ENCODE data around the gene PACSIN2. TPM values are rescaled to one million over a fixed set of nuclear protein-coding genes. Genes with fewer than 3 reads are reported as not detected.

PACSIN2 gene
- total RNA-seq, 1 experiment from 2014 or later: 60.2 TPM

- no peaks in the 10 kb centered on the region for H3K9me3 ChIP-seq (ENCODE audit: control insufficient read depth, insufficient read depth, low read depth, low read length)
- in situ Hi-C loops (cut with HindIII; ENCODE audit: low pct_unique_long_range_greater_than_20kb, low sequenced_read_pairs) (no loop called here), intact Hi-C loops (cut with micrococcal nuclease; ENCODE audit: unreplicated experiment) (no loop called here)
- CTCF ChIA-PET: no interaction called here
- no peak overlapping the region for H3K4me3 ChIP-seq (ENCODE audit: low read depth in 2 of 2, low read length in 2 of 2)
- no peak for DNase-seq (ENCODE audit: low read depth, low spot score)
- H3K4me1 ChIP-seq (ENCODE audit: control insufficient read depth, insufficient read depth, low read length): no peaks in the 10 kb centered on the region
- no peak for ATAC-seq
- TF ChIP-seq, protein P1, sequence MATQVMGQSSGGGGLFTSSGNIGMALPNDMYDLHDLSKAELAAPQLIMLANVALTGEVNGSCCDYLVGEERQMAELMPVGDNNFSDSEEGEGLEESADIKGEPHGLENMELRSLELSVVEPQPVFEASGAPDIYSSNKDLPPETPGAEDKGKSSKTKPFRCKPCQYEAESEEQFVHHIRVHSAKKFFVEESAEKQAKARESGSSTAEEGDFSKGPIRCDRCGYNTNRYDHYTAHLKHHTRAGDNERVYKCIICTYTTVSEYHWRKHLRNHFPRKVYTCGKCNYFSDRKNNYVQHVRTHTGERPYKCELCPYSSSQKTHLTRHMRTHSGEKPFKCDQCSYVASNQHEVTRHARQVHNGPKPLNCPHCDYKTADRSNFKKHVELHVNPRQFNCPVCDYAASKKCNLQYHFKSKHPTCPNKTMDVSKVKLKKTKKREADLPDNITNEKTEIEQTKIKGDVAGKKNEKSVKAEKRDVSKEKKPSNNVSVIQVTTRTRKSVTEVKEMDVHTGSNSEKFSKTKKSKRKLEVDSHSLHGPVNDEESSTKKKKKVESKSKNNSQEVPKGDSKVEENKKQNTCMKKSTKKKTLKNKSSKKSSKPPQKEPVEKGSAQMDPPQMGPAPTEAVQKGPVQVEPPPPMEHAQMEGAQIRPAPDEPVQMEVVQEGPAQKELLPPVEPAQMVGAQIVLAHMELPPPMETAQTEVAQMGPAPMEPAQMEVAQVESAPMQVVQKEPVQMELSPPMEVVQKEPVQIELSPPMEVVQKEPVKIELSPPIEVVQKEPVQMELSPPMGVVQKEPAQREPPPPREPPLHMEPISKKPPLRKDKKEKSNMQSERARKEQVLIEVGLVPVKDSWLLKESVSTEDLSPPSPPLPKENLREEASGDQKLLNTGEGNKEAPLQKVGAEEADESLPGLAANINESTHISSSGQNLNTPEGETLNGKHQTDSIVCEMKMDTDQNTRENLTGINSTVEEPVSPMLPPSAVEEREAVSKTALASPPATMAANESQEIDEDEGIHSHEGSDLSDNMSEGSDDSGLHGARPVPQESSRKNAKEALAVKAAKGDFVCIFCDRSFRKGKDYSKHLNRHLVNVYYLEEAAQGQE (IDR thresholded peaks at IDR 0.05; ENCODE audit: insufficient read depth in 1 of 2, low read depth in 2 of 2, low read length in 1 of 2): no peak
- TF ChIP-seq POLR2AphosphoS5 (IDR thresholded peaks at IDR 0.05; ENCODE audit: low read depth, low read length): no peak
- TF ChIP-seq, protein P2, sequence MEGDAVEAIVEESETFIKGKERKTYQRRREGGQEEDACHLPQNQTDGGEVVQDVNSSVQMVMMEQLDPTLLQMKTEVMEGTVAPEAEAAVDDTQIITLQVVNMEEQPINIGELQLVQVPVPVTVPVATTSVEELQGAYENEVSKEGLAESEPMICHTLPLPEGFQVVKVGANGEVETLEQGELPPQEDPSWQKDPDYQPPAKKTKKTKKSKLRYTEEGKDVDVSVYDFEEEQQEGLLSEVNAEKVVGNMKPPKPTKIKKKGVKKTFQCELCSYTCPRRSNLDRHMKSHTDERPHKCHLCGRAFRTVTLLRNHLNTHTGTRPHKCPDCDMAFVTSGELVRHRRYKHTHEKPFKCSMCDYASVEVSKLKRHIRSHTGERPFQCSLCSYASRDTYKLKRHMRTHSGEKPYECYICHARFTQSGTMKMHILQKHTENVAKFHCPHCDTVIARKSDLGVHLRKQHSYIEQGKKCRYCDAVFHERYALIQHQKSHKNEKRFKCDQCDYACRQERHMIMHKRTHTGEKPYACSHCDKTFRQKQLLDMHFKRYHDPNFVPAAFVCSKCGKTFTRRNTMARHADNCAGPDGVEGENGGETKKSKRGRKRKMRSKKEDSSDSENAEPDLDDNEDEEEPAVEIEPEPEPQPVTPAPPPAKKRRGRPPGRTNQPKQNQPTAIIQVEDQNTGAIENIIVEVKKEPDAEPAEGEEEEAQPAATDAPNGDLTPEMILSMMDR (IDR thresholded peaks at IDR 0.05): no peak
- no peak for TF ChIP-seq SIN3A (IDR thresholded peaks at IDR 0.05; ENCODE audit: borderline replicate concordance, insufficient read depth, low read depth, low read length)
- H3K27me3 ChIP-seq (ENCODE audit: control insufficient read depth, insufficient read depth, low read length): no peaks in the 10 kb centered on the region
- H3K27ac ChIP-seq (ENCODE audit: low read length): no peak overlapping the region
- POLR2A ChIA-PET: no interaction called here
- H3K36me3 ChIP-seq (ENCODE audit: control insufficient read depth, insufficient read depth, low read length): no peaks in the 10 kb centered on the region
- BruUV-seq (replicated peaks): no TSS peak
Measured at GRCh38 chr22:42848941-42849550, 165.9 kb downstream of the PACSIN2 start.

- Histone ChIP-seq H3K36me3 (ENCODE audit: control insufficient read depth, insufficient read depth, low read length) (no peaks in the 10 kb centered on the region), H3K27ac (ENCODE audit: low read length) (no peak overlapping the region), H3K27me3 (ENCODE audit: control insufficient read depth, insufficient read depth, low read length) (no peaks in the 10 kb centered on the region), H3K9me3 (ENCODE audit: control insufficient read depth, insufficient read depth, low read depth, low read length) (no peaks in the 10 kb centered on the region), H3K4me1 (ENCODE audit: control insufficient read depth, insufficient read depth, low read length) (no peaks in the 10 kb centered on the region), H3K4me3 (ENCODE audit: low read depth in 2 of 2, low read length in 2 of 2) (no peak overlapping the region)
- no peak for DNase-seq (ENCODE audit: low read depth, low spot score)
- ChIA-PET CTCF (no interaction called here), POLR2A (interaction anchor here (0.6 kb wide), 1 partner anchor 24 kb away, joined by 3 read pairs; no protein-coding TSS in a partner anchor)
- ATAC-seq: no peak
- TF ChIP-seq TCF7L2 (IDR thresholded peaks at IDR 0.05; ENCODE audit: low read depth, low read length) (no peak), POLR2AphosphoS5 (IDR thresholded peaks at IDR 0.05; ENCODE audit: low read depth, low read length) (no peak), SIN3A (IDR thresholded peaks at IDR 0.05; ENCODE audit: borderline replicate concordance, insufficient read depth, low read depth, low read length) (no peak)
- TF ChIP-seq, protein P1 (IDR thresholded peaks at IDR 0.05; ENCODE audit: insufficient read depth in 1 of 2, low read depth in 2 of 2, low read length in 1 of 2): no peak
- TF ChIP-seq, protein P2 (IDR thresholded peaks at IDR 0.05): no peak
- in situ Hi-C loops (cut with HindIII; ENCODE audit: low pct_unique_long_range_greater_than_20kb, low sequenced_read_pairs) (no loop called here), intact Hi-C loops (cut with micrococcal nuclease; ENCODE audit: unreplicated experiment) (no loop called here)
- BruUV-seq (replicated peaks): no TSS peak
Measured at GRCh38 chr22:42847110-42847509, 167.8 kb downstream of the PACSIN2 start.
